ENCODE measurements around the gene RNF220.

- TF ChIP-seq HMGXB4 (CRISPR knock-in tag; IDR thresholded peaks at IDR 0.05) (no peak), CTCF (IDR thresholded peaks at IDR 0.05 in 2 of 3, conservative IDR thresholded peaks at IDR 0.05 in 1 of 3; ENCODE audit: insufficient read depth in 2 of 3, low read depth in 1 of 3, low read length in 3 of 3) (no peak), EGR1 (conservative IDR thresholded peaks at IDR 0.05) (no peak), NONO (IDR thresholded peaks at IDR 0.05; ENCODE audit: low read depth in 2 of 2, low read length in 1 of 2) (no peak)
These were observed 121.4 kb downstream of the RNF220 start for GRCh38 chr1:44526295-44527073.

All from K562 (cell line).